KOPT-K1 (cell line): ENCODE results near the gene BEND4.

Experiments
- H3K27ac ChIP-seq: fragments of 200-600 bp; sonication (generic); 2 replicates; pipeline ENCODE4 v1.5.1; 2016; ENCODE audit warnings: antibody characterized with exemption, mild to moderate bottlenecking, low read depth, low read length; ENCODE audit not compliant: poor library complexity, severe bottlenecking
- H3K36me3 ChIP-seq: fragments of 200-600 bp; sonication (generic); 2 replicates; pipeline ENCODE4 v1.5.1; 2017; ENCODE audit warnings: antibody characterized with exemption, mild to moderate bottlenecking, low read length, moderate library complexity; ENCODE audit not compliant: insufficient read depth
- H3K9me3 ChIP-seq: fragments of 200-600 bp; sonication (generic); 2 replicates; pipeline ENCODE4 v1.5.1; 2017; ENCODE audit warnings: antibody characterized with exemption, low read length, mild to moderate bottlenecking; ENCODE audit not compliant: insufficient read depth, poor library complexity, severe bottlenecking

Gene BEND4

DNA sequence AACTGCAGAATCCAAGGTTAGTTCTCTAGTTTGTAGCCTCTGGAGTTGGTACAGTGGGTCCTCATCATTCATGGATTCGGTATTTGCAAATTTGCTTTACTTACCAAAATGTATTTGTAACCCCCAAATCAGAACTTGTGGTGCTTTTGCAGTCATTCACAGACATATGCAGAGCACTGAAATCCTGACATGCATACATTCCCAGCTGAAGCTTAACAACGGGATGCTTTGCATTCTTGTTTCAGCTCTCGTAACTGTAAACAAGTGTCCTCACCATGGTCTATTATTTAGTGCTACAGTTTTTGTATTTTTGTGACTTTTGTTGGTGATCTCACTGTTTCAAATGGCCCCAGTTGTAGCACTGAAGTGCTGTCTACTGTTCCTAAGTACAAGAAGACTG lies 16.1 kb downstream of the BEND4 start:
- H3K9me3 ChIP-seq = no peaks in the 10 kb centered on the region
- H3K36me3 ChIP-seq = peaks cover 22% of the 10 kb centered on the region
- H3K27ac ChIP-seq = no peak overlapping the region

DNA sequence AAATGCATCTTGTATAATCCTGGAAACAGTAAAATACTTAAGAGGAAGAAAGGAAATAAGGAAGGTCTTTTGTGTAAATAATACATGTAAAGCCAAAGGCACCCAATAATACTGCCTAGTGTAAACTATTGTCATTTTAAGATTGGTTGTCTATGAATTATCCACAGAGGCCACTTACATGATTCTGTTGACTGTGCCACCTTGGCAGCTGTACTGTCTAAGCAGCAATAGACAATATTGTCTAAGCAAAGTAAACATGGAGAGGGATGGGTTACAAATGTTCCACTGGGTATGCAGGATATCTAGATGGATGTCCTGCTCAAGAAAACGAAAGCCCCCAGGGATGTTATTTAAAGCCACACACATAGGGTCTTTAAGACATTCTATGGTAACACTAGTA lies 19.4 kb downstream of the BEND4 start:
- H3K27ac ChIP-seq = no peak overlapping the region
- H3K36me3 ChIP-seq = peaks cover 4% of the 10 kb centered on the region; the same call in 1 of the 2 replicates
- no peaks in the 10 kb centered on the region for H3K9me3 ChIP-seq

- H3K27ac ChIP-seq = no peak overlapping the region
- H3K9me3 ChIP-seq = no peaks in the 10 kb centered on the region
- H3K36me3 ChIP-seq = no peaks in the 10 kb centered on the region
These were observed 20.4 kb downstream of the BEND4 start for GRCh38 chr4:42132099-42132498.

DNA sequence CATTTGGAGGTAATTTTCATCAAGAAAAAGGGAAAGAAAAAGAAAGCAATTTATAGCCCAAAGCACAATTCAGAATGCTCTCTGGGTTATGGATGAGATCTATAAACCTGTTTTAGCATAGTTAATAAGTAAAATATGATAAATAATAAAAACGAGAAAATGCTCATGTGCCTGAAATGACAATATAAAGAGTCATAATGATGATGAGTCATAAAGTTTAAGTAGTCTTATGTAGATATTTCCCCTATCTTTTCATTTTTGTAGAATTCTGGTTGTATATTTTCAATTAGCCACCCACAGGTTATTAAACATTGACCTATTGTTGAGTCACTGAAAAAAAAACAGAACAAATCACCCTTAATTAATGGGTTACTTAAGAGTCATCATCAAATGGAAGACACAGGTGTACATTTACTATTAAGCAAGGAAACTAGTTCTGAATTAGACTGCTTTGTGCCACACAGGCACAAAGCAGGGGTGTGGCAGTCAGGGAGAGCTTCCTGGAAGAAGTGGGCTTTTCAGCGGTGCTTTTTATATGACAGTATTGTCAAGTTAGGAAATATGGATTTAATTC lies 29.3 kb downstream of the BEND4 start:
- Histone ChIP-seq H3K9me3 (no peaks in the 10 kb centered on the region), H3K36me3 (peaks cover 35% of the 10 kb centered on the region), H3K27ac (no peak overlapping the region)

DNA sequence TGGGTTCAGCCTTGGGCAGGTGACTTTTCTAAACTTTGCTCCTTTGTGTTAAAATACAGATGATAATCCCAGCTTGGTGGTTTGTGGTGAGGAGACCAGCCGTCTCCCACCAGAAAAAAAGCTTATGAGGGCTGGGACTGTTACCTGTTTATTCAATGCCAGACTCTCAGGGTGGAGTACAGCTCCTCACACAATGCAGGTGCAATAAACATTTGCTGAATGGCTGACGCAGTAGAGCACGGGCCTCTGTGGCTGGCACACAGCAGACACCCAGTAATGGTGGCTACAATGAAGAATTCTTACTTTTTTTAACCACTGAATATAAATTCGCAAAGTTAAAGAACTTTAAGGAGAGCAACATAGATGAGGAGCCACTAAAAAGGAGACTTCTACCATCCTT lies 30.2 kb downstream of the BEND4 start:
- no peaks in the 10 kb centered on the region for H3K9me3 ChIP-seq
- H3K27ac ChIP-seq = no peak overlapping the region
- H3K36me3 ChIP-seq = peaks cover 43% of the 10 kb centered on the region

DNA sequence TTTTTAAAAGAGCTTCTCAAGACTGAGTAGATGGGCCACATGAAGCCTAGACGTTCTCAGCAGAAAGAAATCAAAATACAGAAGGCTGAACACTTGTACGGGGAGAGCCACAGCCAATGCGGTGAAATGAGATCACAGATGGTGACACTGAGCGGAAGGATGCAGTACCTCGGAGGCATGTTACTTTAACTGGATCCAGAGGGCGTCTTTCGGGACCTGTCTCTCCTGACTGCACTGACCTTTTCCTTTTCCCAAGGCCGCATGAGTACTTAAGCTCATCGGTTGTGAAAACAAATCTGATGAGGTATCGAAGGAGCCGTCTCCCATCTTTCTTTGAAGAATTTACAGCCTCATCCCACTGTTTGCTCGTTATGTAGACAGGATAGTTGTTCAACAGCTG lies 32.6 kb downstream of the BEND4 start:
- no peak overlapping the region for H3K27ac ChIP-seq
- peaks cover 52% of the 10 kb centered on the region for H3K36me3 ChIP-seq
- no peaks in the 10 kb centered on the region for H3K9me3 ChIP-seq

DNA sequence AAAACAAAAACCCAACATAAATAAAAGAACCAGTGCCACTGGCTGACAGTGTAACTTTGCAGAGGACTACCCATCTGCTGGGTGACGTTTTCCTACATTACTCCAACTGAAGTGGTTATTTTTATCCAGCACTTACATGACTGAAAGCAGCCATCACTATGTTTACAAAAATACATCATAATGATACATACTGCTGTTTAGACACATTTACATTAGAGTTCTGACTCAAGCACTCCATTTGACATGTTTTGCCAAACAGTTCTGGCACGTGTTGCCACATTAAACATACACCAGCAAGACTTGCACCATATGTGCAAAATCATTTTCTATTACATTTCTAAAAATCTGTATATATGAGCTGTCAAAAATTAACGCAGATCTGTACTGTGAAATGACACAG lies 39.6 kb downstream of the BEND4 start:
- Histone ChIP-seq H3K9me3 (no peaks in the 10 kb centered on the region), H3K36me3 (peaks cover 31% of the 10 kb centered on the region), H3K27ac (no peak overlapping the region)

GRCh38 chr4:42104521-42104920 lies 47.9 kb downstream of the BEND4 start:
- H3K36me3 ChIP-seq = no peaks in the 10 kb centered on the region
- H3K9me3 ChIP-seq = no peaks in the 10 kb centered on the region

DNA sequence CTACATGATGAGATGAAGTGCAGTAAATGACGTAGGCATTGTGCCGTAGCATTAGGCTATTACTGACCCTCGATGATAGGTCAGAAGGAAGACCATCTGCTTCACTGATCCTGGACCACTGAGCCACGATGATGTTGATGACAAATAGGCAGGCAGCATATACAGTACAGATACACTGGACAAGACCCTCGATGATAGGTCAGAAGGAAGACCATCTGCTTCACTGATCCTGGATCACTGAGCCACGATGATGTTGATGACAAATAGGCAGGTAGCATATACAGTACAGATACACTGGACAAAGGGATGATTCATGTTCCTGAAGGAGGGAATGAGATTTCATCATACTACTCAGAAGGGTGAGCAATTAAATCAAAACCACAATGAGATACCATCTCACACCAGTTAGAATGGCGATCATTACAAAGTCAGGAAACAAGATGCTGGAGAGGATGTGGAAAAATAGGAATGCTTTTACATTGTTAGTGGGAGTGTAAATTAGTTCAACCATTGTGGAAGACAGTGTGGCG lies 50.9 kb downstream of the BEND4 start:
- Histone ChIP-seq H3K27ac (no peak overlapping the region), H3K36me3 (no peaks in the 10 kb centered on the region), H3K9me3 (no peaks in the 10 kb centered on the region)

More at GRCh38 chr4:42104521-42104920, 47.9 kb downstream of the BEND4 start:
- no peak overlapping the region for H3K27ac ChIP-seq

DNA sequence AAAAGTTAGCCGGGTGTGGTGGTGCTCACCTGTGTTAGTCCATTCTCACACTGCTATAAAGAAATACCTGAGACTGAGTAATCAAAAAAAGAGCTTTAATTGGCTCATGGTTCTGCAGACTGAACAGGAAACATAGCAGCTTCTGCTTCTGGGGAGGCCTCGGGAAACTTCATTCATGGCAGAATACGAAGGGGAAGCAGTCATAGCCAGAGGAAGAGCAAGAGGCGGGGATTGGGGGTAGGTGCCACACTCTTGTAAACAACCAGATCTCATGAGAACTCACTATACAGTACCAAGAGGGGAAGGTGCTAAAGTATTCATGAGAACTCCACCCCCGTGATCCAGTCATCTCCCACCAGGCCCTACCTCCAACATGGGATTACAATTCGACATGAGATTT lies 64.1 kb downstream of the BEND4 start:
- Histone ChIP-seq H3K36me3 (peaks cover 8% of the 10 kb centered on the region), H3K27ac (no peak overlapping the region), H3K9me3 (no peaks in the 10 kb centered on the region)

DNA sequence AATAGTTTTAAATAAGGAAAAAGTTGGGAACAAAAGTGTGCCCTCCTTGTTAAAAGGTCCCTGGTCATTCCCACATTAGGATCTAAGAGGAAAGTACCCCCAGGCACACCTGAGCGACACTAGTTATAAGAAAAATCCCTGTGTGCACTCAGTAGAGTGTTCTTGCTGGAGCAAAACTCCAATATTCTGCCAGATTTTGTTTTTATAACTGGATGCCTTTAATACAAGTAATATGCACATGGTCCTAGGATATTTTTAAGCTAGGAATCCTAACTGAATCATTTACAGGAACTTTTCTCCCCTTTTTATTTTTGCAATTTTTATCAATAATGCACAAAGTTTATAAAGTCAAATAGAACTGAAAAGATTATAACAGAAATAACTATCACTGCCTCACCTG lies 68.6 kb downstream of the BEND4 start:
- Histone ChIP-seq H3K9me3 (no peaks in the 10 kb centered on the region), H3K36me3 (peaks cover 26% of the 10 kb centered on the region)

GRCh38 chr4:42080306-42080705 lies 72.1 kb downstream of the BEND4 start:
- H3K27ac ChIP-seq = no peak overlapping the region
- peaks cover 36% of the 10 kb centered on the region for H3K36me3 ChIP-seq
- no peaks in the 10 kb centered on the region for H3K9me3 ChIP-seq

More for the DNA sequence above, 68.6 kb downstream of the BEND4 start:
- H3K27ac ChIP-seq = no peak overlapping the region

DNA sequence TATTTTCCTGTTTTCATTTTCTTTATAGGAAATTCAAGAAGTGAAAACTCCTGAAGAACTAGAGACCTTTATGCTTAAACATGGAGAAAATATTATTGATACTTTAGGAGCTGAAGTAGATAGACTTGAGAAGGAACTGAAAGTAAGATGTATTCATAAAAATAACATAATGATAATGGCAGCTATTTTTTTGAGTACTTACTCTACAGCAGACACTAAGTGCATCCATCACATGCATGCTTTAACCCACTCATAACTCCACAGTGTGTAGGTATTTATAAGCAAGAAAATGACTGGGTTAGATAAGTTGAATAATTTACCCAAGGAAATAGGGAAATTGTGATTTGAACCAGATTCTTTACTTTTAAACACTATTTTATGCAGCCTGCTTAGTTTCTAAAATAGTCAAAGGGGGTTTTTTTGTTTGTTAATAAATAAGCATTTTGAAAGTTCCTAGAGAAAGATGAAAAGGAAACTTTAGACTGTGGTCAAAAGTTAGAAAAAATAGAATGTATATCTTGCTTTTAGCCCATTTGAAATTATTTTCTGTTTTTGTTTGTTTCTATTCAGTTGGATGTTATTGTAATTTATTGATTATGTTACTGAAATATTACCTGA lies 74.2 kb downstream of the BEND4 start:
- no peaks in the 10 kb centered on the region for H3K9me3 ChIP-seq
- H3K27ac ChIP-seq = no peak overlapping the region
- peaks cover 41% of the 10 kb centered on the region for H3K36me3 ChIP-seq

GRCh38 chr4:42074294-42074693 lies 78.2 kb downstream of the BEND4 start:
- Histone ChIP-seq H3K27ac (no peak overlapping the region), H3K36me3 (peaks cover 37% of the 10 kb centered on the region), H3K9me3 (no peaks in the 10 kb centered on the region)

- Histone ChIP-seq H3K9me3 (no peaks in the 10 kb centered on the region), H3K27ac (no peak overlapping the region), H3K36me3 (peaks cover 43% of the 10 kb centered on the region)
These were observed 82.0 kb downstream of the BEND4 start for GRCh38 chr4:42070463-42070862.

DNA sequence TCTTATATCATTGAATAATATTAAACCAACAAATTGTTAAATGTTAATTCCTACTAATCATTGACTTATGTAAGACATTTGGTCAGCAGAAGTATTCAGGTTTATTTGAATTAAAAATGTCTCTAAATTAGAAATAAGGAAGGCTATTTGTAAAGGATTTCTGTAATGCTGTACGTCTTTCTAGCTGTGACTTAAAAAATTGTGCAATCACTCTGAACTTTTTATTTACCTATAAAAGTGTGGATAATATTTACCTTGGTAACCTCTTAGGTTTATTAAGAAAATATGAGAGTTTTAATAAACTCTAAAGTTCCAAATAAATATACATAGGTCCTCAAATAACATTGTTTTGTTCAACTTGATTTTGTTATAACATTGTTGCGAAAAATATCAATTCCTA lies 85.2 kb downstream of the BEND4 start:
- Histone ChIP-seq H3K9me3 (no peaks in the 10 kb centered on the region), H3K27ac (no peak overlapping the region), H3K36me3 (peaks cover 64% of the 10 kb centered on the region)
